Activated CD4-positive, alpha-beta T cell treated with anti-CD3 and anti-CD28 coated beads, Interleukin-2, amount 10 ng/mL, durations not matched to agents 7 days and 5 days (primary cell): ENCODE data around the gene OR6K6. TPM values are rescaled to one million over a fixed set of nuclear protein-coding genes. Genes with fewer than 3 reads are reported as not detected.

Experiments used
- CTCF ChIA-PET: fragments of 350-600 bp; sonication (Branson Sonifier 250); formaldehyde crosslinking; loops from one replicate; lab custom pipeline; 2021; ENCODE audit warnings: antibody characterized with exemption; lab: Charles Lee
- POLR2A ChIA-PET: fragments of 350-600 bp; sonication (Branson Sonifier 250); formaldehyde crosslinking; loops from one replicate; lab custom pipeline; 2021; ENCODE audit warnings: antibody characterized with exemption; lab: Charles Lee
- DNase-seq: peaks from one replicate; pipeline ENCODE4 v3.0.0-alpha.2; 2020
- H3K27ac Mint-ChIP-seq: one replicate; pipeline ENCODE4 v1.8.0; 2021; ENCODE audit warnings: mild to moderate bottlenecking, moderate library complexity, mixed read lengths
- H3K27me3 Mint-ChIP-seq: one replicate; pipeline ENCODE4 v1.8.0; 2021; ENCODE audit warnings: mixed read lengths
- H3K36me3 Mint-ChIP-seq: one replicate; pipeline ENCODE4 v1.8.0; 2021; ENCODE audit warnings: low read depth, mixed read lengths
- H3K4me1 Mint-ChIP-seq: one replicate; pipeline ENCODE4 v1.8.0; 2021; ENCODE audit warnings: mixed read lengths
- H3K4me3 Mint-ChIP-seq: one replicate; pipeline ENCODE4 v1.8.0; 2021; ENCODE audit warnings: mild to moderate bottlenecking, moderate library complexity, mixed read lengths
- H3K9me3 Mint-ChIP-seq: one replicate; pipeline ENCODE4 v1.8.0; 2021; ENCODE audit warnings: mixed read lengths
- total RNA-seq, 2 experiments: library from RNA; stranded (reverse); gene quantifications; one replicate each; pipeline ENCODE4 v1.2.3, GENCODE V29; 2021

The OR6K6 gene
- total RNA-seq, 2 experiments from 2014 or later, result not detected

DNA sequence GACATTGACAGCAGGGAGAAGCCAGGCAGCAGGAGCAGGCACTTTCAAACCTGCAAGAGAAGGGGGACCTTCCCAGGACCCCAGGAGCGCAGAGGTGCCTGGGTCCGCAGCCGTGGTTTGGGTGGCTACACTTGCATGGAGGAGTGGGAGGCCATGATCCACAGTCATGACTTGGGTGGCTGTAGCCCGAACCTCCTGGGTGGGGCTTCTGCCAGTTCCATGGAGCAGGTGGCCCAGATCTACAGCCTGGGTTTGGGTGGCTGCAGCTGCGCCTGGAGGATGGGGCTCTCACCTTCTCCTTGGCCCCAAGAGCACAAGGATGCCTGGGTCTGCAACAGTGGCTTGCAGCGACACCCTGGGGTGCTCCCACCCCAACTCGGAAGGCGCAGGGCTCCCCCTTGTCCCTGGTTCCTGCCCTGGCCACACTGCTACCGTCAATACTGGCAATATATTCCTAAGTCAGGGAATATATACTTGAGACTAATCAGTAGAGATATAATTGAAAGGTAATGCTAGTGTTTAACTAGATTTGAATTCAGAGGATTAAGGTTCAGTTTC is 2.3 kb upstream of the OR6K6 start:
- peaks cover 6% of the 10 kb centered on the region for H3K27me3 Mint-ChIP-seq
- ChIA-PET POLR2A (no interaction called here), CTCF (no interaction called here)
- no peaks in the 10 kb centered on the region for H3K4me1 Mint-ChIP-seq
- no peak for DNase-seq
- no peaks in the 10 kb centered on the region for H3K36me3 Mint-ChIP-seq
- H3K27ac Mint-ChIP-seq, result no peak overlapping the region
- no peaks in the 10 kb centered on the region for H3K9me3 Mint-ChIP-seq
- H3K4me3 Mint-ChIP-seq, result no peak overlapping the region

DNA sequence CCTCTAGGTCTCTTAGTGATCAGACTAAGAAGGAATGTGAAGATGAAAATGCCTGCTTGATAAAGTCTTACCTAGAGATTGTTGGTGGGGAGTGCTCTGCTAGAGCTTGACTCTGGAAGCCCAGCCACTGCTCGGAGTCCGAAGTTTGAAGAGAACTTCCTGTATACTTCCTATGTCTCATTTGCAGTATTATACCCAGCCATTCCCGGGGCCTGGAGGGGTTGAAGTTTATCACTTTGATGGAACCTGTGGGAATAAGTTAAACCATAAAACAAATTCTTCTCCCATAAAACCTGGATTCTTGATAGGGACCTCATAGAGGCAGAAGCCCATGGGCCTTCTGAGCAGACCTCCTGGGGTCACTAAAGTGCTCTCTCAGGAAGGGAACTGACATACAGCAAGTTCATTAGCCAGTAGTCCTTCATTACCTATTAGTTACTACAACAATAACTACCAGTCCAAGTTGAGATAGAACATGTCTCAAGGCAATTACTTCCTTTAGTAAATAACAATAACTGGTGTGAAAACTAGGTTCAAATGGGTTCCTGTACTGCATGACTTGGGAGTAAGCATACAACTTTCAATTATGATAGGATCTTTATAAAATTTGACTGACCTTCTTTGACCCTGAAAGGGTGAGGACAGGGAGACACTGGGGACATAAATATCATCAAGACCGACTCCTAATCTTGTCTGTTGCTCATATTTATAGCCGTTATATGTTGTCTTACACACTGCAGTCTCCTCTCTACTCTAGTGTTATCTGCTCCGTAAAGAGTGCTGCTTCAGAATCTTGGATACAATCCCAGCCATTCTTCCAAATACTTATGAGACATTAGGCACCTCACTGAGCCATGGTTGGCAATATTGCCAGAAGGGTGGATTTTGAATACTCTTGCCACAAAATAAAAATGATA is 17.7 kb downstream of the OR6K6 start, which contains the start of gene OR6N1:
TSS of gene OR6N1 (minus strand) at position 246 of the 917 bp plus-strand sequence. CDS start 5,513 bp downstream, outside the sequence.
- POLR2A ChIA-PET, result no interaction called here
- H3K4me1 Mint-ChIP-seq, result no peaks in the 10 kb centered on the region

DNA sequence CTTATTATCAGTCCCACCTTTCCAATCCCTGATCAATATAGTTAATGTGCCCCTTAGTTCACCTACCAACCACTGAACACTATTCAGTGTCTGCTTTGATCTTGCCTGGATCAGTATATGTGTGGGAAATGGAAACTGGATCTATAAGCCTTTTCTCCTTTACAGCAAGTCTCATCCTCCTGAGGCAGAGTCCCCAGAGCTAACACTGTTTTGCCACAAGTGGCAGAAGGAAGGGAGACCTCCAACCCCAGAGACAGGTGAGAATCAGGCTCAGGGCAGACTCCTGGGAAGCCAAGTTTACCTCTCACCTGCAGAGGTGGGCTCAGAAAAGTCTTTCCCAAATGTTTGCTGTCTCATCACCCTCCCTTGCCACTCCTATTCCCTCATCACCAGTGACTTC is 26.6 kb downstream of the OR6K6 start, which contains the start of gene OR6N2:
TSS of gene OR6N2 (minus strand) at position 101 of the 400 bp plus-strand sequence. CDS start 3,569 bp downstream, outside the sequence.
- CTCF ChIA-PET, result no interaction called here
- POLR2A ChIA-PET, result no interaction called here
- Mint-ChIP-seq H3K9me3 (no peaks in the 10 kb centered on the region), H3K27ac (no peak within 1 kb of the TSS), H3K27me3 (peaks cover 10% of the 10 kb centered on the region), H3K36me3 (no peaks in the 10 kb centered on the region), H3K4me3 (no peak within 1 kb of the TSS), H3K4me1 (no peaks in the 10 kb centered on the region)
- no peak for DNase-seq

More for the DNA sequence above, 17.7 kb downstream of the OR6K6 start, which contains the start of gene OR6N1:
- H3K27ac Mint-ChIP-seq, result no peak within 1 kb of the TSS
- no peaks in the 10 kb centered on the region for H3K36me3 Mint-ChIP-seq
- no peaks in the 10 kb centered on the region for H3K9me3 Mint-ChIP-seq
- no peak for DNase-seq
- CTCF ChIA-PET, result no interaction called here
- no peak within 1 kb of the TSS for H3K4me3 Mint-ChIP-seq
- peaks cover 17% of the 10 kb centered on the region for H3K27me3 Mint-ChIP-seq

DNA sequence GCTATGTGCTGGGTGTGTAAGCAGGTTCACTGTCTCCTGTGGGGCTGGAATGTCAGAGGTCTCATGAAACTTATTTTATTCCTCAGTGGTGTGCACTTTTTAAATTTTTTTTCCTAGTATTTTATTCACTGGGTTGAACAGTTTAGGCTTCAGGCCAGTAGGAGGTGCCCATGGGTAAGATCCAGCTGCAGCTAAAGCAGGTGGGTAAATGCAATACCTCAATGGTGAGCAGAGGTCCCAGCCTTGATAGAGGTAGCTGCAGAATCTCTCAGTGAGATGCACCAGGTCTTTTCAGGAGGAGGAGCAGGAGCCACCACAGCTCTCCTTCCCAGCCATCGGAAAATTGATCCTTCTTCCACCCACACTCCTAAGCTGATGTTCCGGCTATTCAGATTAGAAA is 39.1 kb downstream of the OR6K6 start:
- Mint-ChIP-seq H3K9me3 (no peaks in the 10 kb centered on the region), H3K36me3 (no peaks in the 10 kb centered on the region), H3K4me3 (no peak overlapping the region), H3K27ac (no peak overlapping the region), H3K4me1 (no peaks in the 10 kb centered on the region), H3K27me3 (peaks cover 11% of the 10 kb centered on the region)
- POLR2A ChIA-PET, result no interaction called here
- peak; percentile 32 for DNase-seq
- CTCF ChIA-PET, result interaction anchor here (0.8 to 2.1 kb wide), 4 partner anchors 25 to 206 kb away, joined by 3 to 8 read pairs (median 6); no protein-coding TSS in a partner anchor

DNA sequence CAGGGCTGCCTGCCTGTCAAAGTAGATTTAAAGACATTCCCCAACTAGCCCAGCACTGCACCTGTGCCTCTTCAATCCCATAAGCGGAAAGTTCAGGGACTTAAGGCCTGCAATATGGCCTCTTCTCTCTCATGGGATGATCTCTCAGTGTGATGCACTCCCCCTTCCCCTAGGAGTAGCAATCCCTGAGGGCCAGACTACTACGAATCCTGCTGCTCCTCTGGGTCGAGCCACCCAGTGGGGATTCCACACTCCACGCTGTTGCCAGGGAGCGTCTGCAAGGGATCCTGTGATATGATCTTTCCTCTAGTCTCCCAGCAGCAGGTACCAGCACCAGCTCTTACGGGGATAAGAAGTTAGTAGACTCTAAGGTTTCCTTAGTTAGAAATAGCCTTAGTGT is 39.7 kb downstream of the OR6K6 start:
- DNase-seq, result no peak
- CTCF ChIA-PET, result interaction anchor here (1.2 to 2.1 kb wide), 3 partner anchors 24 to 206 kb away, joined by 5 to 8 read pairs (median 6); no protein-coding TSS in a partner anchor
- H3K27ac Mint-ChIP-seq, result no peak overlapping the region
- peaks cover 8% of the 10 kb centered on the region for H3K27me3 Mint-ChIP-seq
- H3K36me3 Mint-ChIP-seq, result no peaks in the 10 kb centered on the region
- no peaks in the 10 kb centered on the region for H3K4me1 Mint-ChIP-seq
- H3K9me3 Mint-ChIP-seq, result no peaks in the 10 kb centered on the region
- POLR2A ChIA-PET, result no interaction called here
- H3K4me3 Mint-ChIP-seq, result no peak overlapping the region

DNA sequence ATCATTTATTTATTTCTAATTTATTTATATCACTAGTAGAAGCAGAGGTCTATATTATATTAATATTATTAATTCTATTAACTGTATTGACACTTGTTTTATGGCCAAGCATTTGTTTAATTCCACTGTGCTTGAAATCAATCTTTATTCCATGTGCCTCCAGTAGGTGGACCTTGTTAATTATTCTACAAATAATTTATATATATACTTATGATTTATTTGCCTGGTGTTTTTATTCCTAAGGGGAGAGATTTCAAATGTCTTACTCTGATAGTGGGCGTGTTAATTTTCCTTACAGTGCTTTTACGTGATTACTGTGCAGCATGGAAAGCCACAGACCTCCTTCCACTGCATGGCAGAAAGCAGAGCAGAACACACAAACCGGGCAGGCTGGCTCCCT is 44.0 kb downstream of the OR6K6 start:
- Mint-ChIP-seq H3K27ac (no peak overlapping the region), H3K27me3 (peaks cover 19% of the 10 kb centered on the region), H3K4me1 (no peaks in the 10 kb centered on the region), H3K9me3 (no peaks in the 10 kb centered on the region), H3K36me3 (no peaks in the 10 kb centered on the region), H3K4me3 (no peak overlapping the region)
- ChIA-PET CTCF (no interaction called here), POLR2A (no interaction called here)
- no peak for DNase-seq

DNA sequence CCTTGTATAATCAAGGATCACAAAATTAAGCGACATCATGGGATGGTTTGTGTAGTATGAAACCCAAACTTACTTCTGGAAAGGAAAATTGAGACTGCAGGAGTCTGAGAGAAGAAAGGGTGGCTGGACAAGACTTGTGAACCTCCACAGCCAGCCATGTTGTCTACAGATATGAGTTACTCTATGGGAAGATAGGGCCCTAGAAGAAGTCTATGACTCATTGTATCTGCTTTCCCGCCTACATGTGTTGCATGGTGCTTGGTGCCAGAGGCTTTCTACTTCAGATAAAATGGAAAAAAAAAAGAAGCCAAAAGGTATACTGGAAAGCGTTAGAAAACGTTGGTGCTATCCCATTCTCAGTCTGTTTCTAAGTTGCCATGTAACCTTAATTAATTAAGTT is 45.2 kb downstream of the OR6K6 start:
- CTCF ChIA-PET, result no interaction called here

DNA sequence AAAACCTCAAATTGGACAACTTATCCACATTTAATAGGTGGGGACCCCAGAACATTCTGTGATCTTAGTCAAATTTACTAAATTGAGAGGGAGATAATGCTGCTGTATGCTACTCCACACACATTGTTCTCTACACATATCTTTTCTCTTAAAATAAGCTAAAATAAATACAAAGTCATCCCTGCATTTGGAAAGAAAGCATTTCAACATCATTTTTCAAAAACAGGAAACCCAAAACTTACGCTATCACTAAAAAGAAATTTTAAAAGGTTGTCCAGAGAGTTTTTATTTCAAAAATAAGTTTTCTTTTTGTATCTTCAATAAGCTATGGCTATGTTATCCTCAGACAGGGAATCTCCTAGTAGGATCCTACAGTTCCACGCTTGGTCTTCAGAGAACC is 46.0 kb downstream of the OR6K6 start:
- no peaks in the 10 kb centered on the region for H3K36me3 Mint-ChIP-seq
- ChIA-PET CTCF (no interaction called here), POLR2A (no interaction called here)
- H3K9me3 Mint-ChIP-seq, result no peaks in the 10 kb centered on the region
- H3K27ac Mint-ChIP-seq, result no peak overlapping the region
- no peak overlapping the region for H3K4me3 Mint-ChIP-seq
- no peak for DNase-seq
- peaks cover 24% of the 10 kb centered on the region for H3K27me3 Mint-ChIP-seq
- H3K4me1 Mint-ChIP-seq, result no peaks in the 10 kb centered on the region

More for the DNA sequence above, 45.2 kb downstream of the OR6K6 start:
- Mint-ChIP-seq H3K36me3 (no peaks in the 10 kb centered on the region), H3K27me3 (peaks cover 24% of the 10 kb centered on the region), H3K9me3 (no peaks in the 10 kb centered on the region), H3K4me1 (no peaks in the 10 kb centered on the region), H3K27ac (no peak overlapping the region), H3K4me3 (no peak overlapping the region)
- POLR2A ChIA-PET, result no interaction called here
- DNase-seq, result no peak

DNA sequence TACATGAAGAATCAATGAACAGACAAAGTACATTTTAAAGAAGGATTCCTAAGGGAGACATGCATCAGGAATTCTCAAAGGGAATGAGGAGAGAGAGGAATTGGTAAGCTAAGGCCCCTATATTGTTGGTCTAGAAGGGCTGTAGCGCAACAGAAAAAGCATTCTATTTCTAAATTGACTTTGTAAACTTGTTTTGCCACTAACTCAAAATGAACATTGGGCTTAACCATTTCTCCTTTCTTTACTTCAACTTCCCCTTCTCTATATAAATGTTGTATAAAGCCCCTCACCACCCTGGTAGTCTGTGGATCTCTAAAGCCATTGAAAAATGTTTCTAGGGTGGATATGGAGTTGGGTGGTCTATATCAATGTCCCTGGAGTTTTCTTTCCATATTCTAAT is 46.9 kb downstream of the OR6K6 start:
- Mint-ChIP-seq H3K27me3 (peaks cover 27% of the 10 kb centered on the region), H3K27ac (no peak overlapping the region), H3K36me3 (no peaks in the 10 kb centered on the region), H3K4me1 (no peaks in the 10 kb centered on the region), H3K9me3 (no peaks in the 10 kb centered on the region), H3K4me3 (no peak overlapping the region)
- no peak for DNase-seq
- CTCF ChIA-PET, result no interaction called here
- POLR2A ChIA-PET, result no interaction called here

DNA sequence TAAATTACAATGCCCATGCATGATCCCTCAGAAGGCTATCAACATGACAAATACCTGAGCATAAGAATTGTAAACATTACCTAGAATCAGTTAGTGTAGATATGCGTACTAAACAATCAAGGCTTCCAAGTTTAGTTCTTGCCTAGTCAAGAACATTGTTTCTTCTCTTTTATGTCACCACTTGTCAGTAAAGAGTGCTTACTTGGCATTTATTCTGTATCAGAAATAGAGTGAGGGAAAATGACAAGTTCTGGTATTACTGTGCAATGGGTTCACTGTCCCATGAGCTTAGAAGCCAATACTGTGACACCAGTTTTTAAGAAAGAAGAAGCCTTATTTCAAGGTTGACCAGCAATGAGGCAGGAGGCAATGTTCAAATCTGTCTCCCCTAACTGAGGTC is 49.2 kb downstream of the OR6K6 start:
- no peak for DNase-seq
- Mint-ChIP-seq H3K27ac (no peak overlapping the region), H3K9me3 (no peaks in the 10 kb centered on the region), H3K4me1 (no peaks in the 10 kb centered on the region), H3K4me3 (no peak overlapping the region), H3K27me3 (peaks cover 29% of the 10 kb centered on the region), H3K36me3 (no peaks in the 10 kb centered on the region)
- ChIA-PET CTCF (interaction anchor here (1.1 kb wide), 1 partner anchor 15 kb away, joined by 3 read pairs; no protein-coding TSS in a partner anchor), POLR2A (no interaction called here)

Other genes starting within 250 kb of the OR6K6 start
- gene OR6Y1, start 200.3 kb upstream of the OR6K6 start, total RNA-seq, result not detected
- gene OR6P1, start 184.1 kb upstream of the OR6K6 start, total RNA-seq, result not detected
- not detected for gene OR10X1, start 174.8 kb upstream of the OR6K6 start, total RNA-seq
- gene OR10Z1, start 149.5 kb upstream of the OR6K6 start, total RNA-seq, result not detected
- not detected for gene SPTA1, start 68.0 kb upstream of the OR6K6 start, total RNA-seq
- not detected for gene OR6K2, start 54.1 kb upstream of the OR6K6 start, total RNA-seq
- not detected for gene OR6K3, start 34.0 kb upstream of the OR6K6 start, total RNA-seq
- gene OR6N1, start 17.5 kb downstream of the OR6K6 start, total RNA-seq, result not detected
- gene OR6N2, start 26.5 kb downstream of the OR6K6 start, total RNA-seq, result not detected
- gene MNDA, start 76.6 kb downstream of the OR6K6 start, total RNA-seq, result not detected
- 10 to 100 TPM; 18.8 to 25.2 TPM for gene PYHIN1, start 176.8 kb downstream of the OR6K6 start, total RNA-seq